AG09309 (cell line): Measurements from ENCODE around the gene CIART.
A peak's percentile ranks its signal among the peaks of the same experiment; 100 is the strongest.

Experiments
- DNase-seq: peaks from one replicate; pipeline ENCODE4 v3.0.0-alpha.2; 2010; ENCODE audit warnings: low read depth
- H3K4me3 ChIP-seq: 2 replicates; pipeline ENCODE4 v1.5.1; 2011; ENCODE audit warnings: mild to moderate bottlenecking, low read depth, low read length, moderate library complexity; ENCODE audit not compliant: control insufficient read depth
- TF ChIP-seq, protein P1 (sequence below): IDR thresholded peaks from 2 replicates; pipeline ENCODE4 v1.5.1; 2011; ENCODE audit warnings: mild to moderate bottlenecking, low read depth, low read length, inconsistent platforms; ENCODE audit not compliant: insufficient read depth, control insufficient read depth; ENCODE audit errors: missing control alignments

CIART gene

GRCh38 chr1:150262388-150263320, 19.7 kb upstream of the CIART start:
- DNase-seq, result no peak
- TF ChIP-seq, protein P1, sequence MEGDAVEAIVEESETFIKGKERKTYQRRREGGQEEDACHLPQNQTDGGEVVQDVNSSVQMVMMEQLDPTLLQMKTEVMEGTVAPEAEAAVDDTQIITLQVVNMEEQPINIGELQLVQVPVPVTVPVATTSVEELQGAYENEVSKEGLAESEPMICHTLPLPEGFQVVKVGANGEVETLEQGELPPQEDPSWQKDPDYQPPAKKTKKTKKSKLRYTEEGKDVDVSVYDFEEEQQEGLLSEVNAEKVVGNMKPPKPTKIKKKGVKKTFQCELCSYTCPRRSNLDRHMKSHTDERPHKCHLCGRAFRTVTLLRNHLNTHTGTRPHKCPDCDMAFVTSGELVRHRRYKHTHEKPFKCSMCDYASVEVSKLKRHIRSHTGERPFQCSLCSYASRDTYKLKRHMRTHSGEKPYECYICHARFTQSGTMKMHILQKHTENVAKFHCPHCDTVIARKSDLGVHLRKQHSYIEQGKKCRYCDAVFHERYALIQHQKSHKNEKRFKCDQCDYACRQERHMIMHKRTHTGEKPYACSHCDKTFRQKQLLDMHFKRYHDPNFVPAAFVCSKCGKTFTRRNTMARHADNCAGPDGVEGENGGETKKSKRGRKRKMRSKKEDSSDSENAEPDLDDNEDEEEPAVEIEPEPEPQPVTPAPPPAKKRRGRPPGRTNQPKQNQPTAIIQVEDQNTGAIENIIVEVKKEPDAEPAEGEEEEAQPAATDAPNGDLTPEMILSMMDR, result no peak

DNA sequence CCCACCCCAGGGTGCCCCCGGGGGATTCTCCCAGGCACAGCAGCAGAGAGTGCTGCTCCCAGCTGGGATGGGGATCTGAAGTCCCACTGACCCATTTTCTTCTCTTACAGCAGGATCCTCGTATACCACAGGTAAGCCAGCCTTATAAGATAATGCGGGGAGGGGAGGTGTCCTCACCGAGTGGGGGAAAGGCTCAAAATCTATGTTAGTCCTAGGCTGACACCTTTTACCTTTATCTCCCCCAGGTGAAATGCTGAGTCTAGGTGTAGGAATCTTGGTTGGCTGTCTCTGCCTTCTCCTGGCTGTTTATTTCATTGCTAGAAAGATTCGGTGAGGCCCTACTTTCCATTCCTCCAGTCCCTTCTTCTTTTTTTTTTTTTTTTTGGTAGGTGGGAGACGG, 18.8 kb upstream of the CIART start:
- no peak overlapping the region for H3K4me3 ChIP-seq
- no peak for DNase-seq
- TF ChIP-seq, protein P1, result no peak

More at GRCh38 chr1:150262388-150263320, 19.7 kb upstream of the CIART start:
- no peak overlapping the region for H3K4me3 ChIP-seq

DNA sequence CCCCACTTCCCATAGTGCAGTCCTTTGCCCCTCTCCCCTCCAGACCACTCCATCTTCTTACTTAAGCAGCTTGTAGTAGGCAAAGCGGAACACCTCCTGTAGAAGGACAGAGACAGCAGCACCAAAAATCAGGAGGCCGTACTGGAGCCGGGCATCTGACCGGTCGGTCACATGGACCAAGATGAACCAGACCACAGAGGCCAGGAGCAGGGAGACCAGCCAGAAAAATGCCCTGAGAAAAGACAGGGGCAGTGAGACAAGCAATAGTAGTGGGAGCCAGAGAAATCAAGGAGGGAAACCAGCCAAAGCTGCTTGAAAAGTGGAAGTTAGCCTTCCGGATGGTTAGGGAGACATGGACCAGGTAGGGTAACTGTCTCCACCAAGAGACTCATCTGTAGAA, 14.5 kb upstream of the CIART start:
- peak overlapping the region; percentile 57 for H3K4me3 ChIP-seq
- no peak for DNase-seq
- TF ChIP-seq, protein P1, result no peak

DNA sequence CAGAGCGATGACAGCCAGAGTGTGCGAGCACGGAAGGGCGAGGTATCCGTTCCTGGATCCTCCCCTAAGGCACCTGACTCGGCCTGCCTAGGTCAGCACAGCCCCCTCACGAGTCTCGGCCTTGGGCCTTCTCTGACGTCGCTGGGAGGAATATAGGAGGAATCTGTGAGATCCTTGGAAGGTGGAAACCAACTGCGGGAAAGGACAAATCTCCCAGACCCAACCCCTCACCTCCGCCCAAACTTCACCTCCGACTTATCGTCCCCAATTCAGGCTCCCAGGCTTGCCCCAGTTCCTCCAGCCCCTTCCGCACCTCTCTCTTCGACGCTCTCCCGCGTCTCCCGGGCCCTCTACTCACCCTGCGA, 14.0 kb upstream of the CIART start:
- TF ChIP-seq, protein P1, result no peak
- peak overlapping the region; percentile 57 for H3K4me3 ChIP-seq
- DNase-seq, result no peak

- H3K4me3 ChIP-seq, result peak within 1 kb of the TSS; percentile 57
- TF ChIP-seq, protein P1, result no peak
- DNase-seq, result peak; percentile 76
Observed at GRCh38 chr1:150268705-150269403, 13.5 kb upstream of the CIART start, which contains the start of gene APH1A. APH1A (minus strand) TSS chr1:150269016; CDS start chr1:150268810, 206 bp downstream.

DNA sequence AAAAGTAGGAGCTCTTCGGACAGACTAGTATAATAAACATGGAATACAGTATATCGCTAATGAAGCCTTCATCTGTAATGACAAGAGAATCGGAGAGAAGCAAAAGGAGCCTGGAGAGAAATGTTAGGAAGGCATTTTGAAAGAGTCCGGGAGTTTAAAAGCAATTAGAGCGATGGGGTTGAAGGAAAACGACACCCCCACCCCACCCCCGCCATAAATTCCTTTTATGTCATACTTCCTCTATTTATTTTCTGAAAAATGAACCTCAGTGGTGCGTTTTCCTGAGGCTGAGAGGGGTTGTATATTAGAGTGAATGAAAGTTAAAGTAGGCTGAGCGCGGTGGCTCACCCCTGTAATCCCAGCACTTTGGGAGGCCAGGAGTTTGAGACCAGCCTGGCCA, 12.9 kb upstream of the CIART start:
- H3K4me3 ChIP-seq, result peak overlapping the region; percentile 57
- no peak for DNase-seq
- TF ChIP-seq, protein P1, result no peak
